K562 (cell line): ENCODE results near the gene IKZF4. TPM values are rescaled to one million over a fixed set of nuclear protein-coding genes. Genes with fewer than 3 reads are reported as not detected.
A peak's percentile ranks its signal among the peaks of the same experiment; 100 is the strongest.

Experiments used
- ATF4 ChIP-seq: fragments of 450-650 bp; formaldehyde crosslinking; IDR thresholded peaks from 2 replicates; pipeline ENCODE4 v1.4.0; 2022; ENCODE audit warnings: mild to moderate bottlenecking, moderate library complexity
- DPF2 ChIP-seq: fragments of 450-650 bp; IDR thresholded peaks from 2 replicates; pipeline ENCODE4 v1.6.1; 2016
- E2F6 ChIP-seq, 2 experiments: IDR thresholded peaks; 2 replicates each; pipeline ENCODE4 v1.6.1; 2011; ENCODE audit warnings: borderline replicate concordance in 1 of 2, control low read depth in 1 of 2, low read depth in 1 of 2, low read length in 1 of 2, mild to moderate bottlenecking in 1 of 2, mixed read lengths in 1 of 2, moderate library complexity in 1 of 2; ENCODE audit not compliant: insufficient read depth in 1 of 2, insufficient read length in 1 of 2, poor library complexity in 1 of 2, severe bottlenecking in 1 of 2; ENCODE audit errors: extremely low read depth in 1 of 2
- EGR1 ChIP-seq: fragments of 450-650 bp; conservative IDR thresholded peaks from 2 replicates; pipeline ENCODE4 v1.6.1; 2017; ENCODE audit warnings: mild to moderate bottlenecking
- EZH2 ChIP-seq: IDR thresholded peaks from 2 replicates; pipeline ENCODE4 v1.6.1; 2012; ENCODE audit warnings: low read depth, mild to moderate bottlenecking, inconsistent platforms, low read length, borderline replicate concordance
- IRF1 ChIP-seq: sonication (generic); formaldehyde crosslinking; IDR thresholded peaks from 2 replicates; pipeline ENCODE4 v1.8.0; 2022; ENCODE audit warnings: missing genetic modification reagents, mild to moderate bottlenecking, borderline replicate concordance
- LEF1 ChIP-seq: fragments of 450-650 bp; IDR thresholded peaks from 2 replicates; pipeline ENCODE4 v1.6.1; 2016; ENCODE audit warnings: mild to moderate bottlenecking
- ZNF184 ChIP-seq: sonication (generic); formaldehyde crosslinking; IDR thresholded peaks from 2 replicates; pipeline ENCODE4 v1.5.0; 2020; ENCODE audit warnings: missing genetic modification reagents
- polyA plus RNA-seq, 8 experiments: library from polyadenylated mRNA; depleted of rRNA in 4 of 8; stranded (reverse) in 5 of 8; unstranded in 3 of 8; fragments of >200 nt; fragmentation: Nextera tagmentation in 2 of 8; fragmentation: Illumina TruSeq in 1 of 8; extraction: Ambion mirVana in 2 of 8; extraction: Trizol in 1 of 8; gene quantifications; 2 replicates each; pipeline versions ENCODE4 v1.2.1 to v1.2.3, GENCODE V29; 2011 to 2014; ENCODE audit warnings: inconsistent platforms in 1 of 8, missing spikeins in 1 of 8
- total RNA-seq, 7 experiments: library from RNA; depleted of rRNA in 6 of 7; stranded (reverse); fragments of >200 nt in 6 of 7; fragmentation: Illumina TruSeq in 2 of 7; extraction: Trizol in 2 of 7; gene quantifications; 2 replicates each; pipeline versions ENCODE4 v1.2.1 to v1.2.3, GENCODE V29; 2011 to 2021; ENCODE audit warnings: low replicate concordance in 1 of 7
- TF ChIP-seq, protein P1 (sequence below): fragments of 450-650 bp; IDR thresholded peaks from 2 replicates; pipeline ENCODE4 v1.6.1; 2016; ENCODE audit warnings: low read depth, mild to moderate bottlenecking, moderate library complexity
- TF ChIP-seq, protein P2 (sequence below): IDR thresholded peaks from 2 replicates; pipeline ENCODE4 v1.6.1; 2011; ENCODE audit warnings: borderline replicate concordance, low read depth, mild to moderate bottlenecking, moderate library complexity, low read length; ENCODE audit not compliant: insufficient read depth, poor library complexity, severe bottlenecking

IKZF4 gene
- total and polyA plus RNA-seq, 9 of the 15 experiments (the other 6 are each of a cell fraction or from before 2014, with no cell fraction given): 1.9 to 16.3 (median 3.6) TPM

- TF ChIP-seq IRF1 (CRISPR knock-in tag) (no peak), ZNF184 (no peak), EZH2 (no peak), EGR1 (no peak; the same call in 1 of the 2 replicates), ATF4 (no peak), E2F6 (IDR thresholded peaks at IDR 0.05; ENCODE audit: borderline replicate concordance in 1 of 2, extremely low read depth in 1 of 2, insufficient read depth in 1 of 2, insufficient read length in 1 of 2, low read depth in 1 of 2, low read length in 1 of 2, poor library complexity in 1 of 2, severe bottlenecking in 1 of 2) (peak; percentile 55 to 84), LEF1 (no peak), DPF2 (peak; percentile 92)
- TF ChIP-seq, protein P1, sequence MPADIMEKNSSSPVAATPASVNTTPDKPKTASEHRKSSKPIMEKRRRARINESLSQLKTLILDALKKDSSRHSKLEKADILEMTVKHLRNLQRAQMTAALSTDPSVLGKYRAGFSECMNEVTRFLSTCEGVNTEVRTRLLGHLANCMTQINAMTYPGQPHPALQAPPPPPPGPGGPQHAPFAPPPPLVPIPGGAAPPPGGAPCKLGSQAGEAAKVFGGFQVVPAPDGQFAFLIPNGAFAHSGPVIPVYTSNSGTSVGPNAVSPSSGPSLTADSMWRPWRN: no peak
- TF ChIP-seq, protein P2, sequence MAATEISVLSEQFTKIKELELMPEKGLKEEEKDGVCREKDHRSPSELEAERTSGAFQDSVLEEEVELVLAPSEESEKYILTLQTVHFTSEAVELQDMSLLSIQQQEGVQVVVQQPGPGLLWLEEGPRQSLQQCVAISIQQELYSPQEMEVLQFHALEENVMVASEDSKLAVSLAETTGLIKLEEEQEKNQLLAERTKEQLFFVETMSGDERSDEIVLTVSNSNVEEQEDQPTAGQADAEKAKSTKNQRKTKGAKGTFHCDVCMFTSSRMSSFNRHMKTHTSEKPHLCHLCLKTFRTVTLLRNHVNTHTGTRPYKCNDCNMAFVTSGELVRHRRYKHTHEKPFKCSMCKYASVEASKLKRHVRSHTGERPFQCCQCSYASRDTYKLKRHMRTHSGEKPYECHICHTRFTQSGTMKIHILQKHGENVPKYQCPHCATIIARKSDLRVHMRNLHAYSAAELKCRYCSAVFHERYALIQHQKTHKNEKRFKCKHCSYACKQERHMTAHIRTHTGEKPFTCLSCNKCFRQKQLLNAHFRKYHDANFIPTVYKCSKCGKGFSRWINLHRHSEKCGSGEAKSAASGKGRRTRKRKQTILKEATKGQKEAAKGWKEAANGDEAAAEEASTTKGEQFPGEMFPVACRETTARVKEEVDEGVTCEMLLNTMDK: no peak
Observed at GRCh38 chr12:56079723-56080555, 59.1 kb downstream of the IKZF4 start, which contains the start of gene ERBB3 (continued).
